Right renal cortex interstitium (tissue), 3 donors: ENCODE measurements around the gene TACC3. TPM values are rescaled to one million over a fixed set of nuclear protein-coding genes. Genes with fewer than 3 reads are reported as not detected.

ENCODE experiments used
- DNase-seq, 3 donors: peaks; one replicate each; pipeline ENCODE4 v3.0.0-alpha.2; 2013; ENCODE audit warnings: low read depth in 3 of 3, low spot score in 2 of 3
- polyA plus RNA-seq, 3 donors: library from polyadenylated mRNA; unstranded; fragments of 120-200 nt; gene quantifications; one replicate each; pipeline ENCODE4 v1.2.1, GENCODE V29; 2013; ENCODE audit not compliant: insufficient read length in 3 of 3

Gene TACC3
- polyA plus RNA-seq, 3 donors = 36.5 to 40.9 (median 39.8) TPM

DNA sequence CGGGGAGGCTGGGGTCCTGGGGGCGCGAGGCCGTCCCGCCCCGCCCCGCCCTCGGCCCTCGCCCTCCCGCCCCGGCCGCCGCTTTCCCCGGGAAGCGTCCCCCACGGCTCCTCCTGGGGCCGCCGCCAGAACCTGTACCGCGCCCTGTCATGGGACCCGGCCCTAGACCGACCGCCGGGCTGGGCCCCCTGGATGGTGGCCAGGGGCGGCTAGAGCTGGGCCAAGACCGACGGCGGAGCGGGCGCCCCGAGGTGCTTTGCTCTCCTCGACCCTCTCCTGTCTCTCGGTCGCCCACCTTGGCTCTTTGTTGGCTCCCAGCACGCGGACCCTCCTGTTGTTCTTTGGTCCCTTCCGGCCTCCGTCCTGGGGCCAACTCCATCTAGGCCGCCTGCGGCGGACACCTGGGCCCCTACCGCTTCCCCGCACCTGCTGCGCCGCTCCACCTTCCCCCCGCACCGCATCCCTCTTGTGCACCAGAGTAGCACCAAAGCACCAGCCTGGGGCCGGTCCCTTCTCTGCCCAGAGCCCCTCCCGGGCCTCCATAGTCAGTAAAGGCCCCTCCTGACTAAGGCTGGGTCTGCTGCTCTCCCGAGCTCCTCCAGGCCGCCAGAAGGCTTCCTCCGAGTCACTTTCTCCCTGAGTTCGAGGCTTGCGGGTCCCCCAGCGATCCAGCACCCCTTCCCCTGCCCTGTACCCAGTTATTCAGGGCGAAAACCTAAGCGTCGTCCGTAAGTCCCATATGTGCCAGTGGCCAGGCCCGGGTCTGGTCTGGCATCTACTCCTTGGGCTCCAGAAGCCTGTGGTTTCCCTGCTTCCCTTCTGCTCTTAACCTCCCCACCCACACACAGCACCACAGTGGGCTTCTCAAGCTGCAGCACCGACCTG, 587 bp downstream of the TACC3 start:
- DNase-seq = no peak

DNA sequence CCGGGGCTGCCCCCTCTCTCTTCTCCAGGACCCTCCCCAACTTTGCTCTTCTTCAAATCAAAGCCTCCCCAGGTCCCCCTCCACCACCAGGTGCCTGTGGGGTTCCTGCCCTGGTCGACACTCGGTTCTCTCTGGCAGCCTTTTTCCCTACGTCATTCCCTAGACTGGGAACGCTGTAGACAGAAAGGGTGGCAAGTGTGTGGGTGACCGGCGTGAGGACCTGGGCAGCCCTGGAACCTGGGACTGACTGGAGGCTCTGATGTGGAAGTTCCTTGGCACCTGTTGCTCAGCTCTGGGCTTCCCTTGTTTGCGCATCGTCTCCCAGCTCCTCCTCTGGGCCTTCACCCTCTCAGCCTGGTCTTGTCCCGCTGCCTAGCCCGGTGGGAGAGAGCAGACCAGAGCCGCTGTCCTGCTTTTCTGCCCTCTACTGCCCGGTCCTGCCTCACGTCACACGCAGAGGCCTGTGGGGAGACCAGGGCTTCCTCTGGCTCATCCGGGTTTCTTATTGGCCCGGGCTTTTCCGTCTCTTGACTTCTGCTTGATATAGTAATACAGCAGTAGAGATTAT, 1.3 kb downstream of the TACC3 start:
- DNase-seq = no peak

DNA sequence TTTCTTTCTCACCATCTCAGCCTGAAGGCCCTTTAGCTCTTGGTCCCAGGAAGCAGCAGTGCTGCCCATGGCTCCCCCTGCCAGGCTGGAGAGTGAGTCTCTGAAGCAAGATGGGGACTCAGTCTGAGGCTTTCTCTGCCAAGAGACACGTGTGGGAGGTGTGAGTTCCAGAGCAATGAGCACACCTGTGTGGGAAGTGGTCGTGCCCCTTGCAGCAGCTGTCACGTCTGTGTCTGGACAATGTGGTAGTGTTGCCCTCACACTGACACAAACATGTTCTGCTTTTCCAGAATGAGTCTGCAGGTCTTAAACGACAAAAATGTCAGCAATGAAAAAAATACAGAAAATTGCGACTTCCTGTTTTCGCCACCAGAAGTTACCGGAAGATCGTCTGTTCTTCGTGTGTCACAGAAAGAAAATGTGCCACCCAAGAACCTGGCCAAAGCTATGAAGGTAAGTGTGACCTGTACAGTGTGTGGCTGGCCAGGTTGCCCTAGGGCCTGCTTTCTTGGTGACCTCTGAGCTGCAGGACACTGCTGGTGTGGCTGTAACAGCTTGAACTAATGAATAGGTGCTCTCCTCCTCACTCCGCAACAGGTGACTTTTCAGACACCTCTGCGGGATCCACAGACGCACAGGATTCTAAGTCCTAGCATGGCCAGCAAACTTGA, 1.9 kb downstream of the TACC3 start:
- DNase-seq = no peak

DNA sequence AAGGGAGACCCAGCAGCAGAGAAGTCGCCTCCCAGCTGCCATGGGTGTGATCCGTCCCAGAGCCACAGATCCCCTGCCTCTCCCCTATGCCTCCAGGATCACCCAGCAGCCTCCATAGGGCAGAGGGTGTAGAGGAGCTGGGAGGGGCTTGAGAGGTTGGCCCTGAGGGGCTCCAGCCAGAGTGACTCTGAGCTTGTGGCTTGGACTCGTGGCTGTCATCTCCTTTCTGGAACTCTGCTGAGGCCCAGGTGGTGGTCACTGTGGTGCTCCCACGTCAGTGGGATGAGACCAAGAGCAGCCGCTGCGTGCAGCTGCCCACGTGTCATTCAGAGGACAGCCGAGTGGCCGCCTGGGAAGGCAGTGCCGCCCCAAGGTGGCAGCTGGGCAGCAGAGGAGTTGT, 4.2 kb downstream of the TACC3 start:
- DNase-seq = no peak

DNA sequence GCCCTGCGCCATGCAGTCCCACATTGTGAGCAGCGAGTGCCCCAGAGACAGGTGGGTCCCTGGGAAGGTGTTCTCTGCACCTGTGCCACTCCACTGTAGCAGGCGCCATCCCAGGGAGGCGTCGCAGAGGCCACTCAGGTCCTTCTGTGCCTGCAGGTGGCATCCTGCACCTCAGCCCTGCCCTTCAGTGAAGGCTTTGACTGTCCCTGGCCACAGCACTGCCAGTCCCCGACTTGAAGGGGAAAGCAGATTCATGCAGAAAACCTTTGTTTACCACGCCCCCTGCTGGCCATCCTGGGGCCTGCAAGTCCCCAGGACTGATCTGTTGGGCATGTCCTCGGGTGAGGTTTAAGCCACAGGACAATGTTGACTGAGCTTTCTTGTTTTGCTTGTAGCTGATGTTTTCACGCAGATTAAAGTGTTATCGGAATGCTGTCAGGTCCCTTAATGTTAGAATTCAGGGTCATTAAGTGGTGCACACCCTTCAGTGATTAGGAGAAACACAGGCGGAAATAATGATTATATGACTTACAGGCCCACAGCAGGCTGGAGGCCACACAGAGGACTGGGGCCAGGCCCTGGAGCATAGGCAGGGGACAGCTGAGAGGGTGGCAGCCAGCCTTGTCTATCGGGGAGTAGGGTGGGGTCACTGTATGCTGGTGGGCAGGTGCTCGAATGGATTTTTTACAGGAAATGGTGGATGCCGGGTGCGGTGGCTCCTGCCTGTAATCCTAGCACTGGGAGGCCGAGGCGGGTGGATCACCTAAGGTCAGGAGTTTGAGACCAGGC, 5.0 kb downstream of the TACC3 start:
- peak in 2 of 3 donors; percentile 76 to 79 for DNase-seq

DNA sequence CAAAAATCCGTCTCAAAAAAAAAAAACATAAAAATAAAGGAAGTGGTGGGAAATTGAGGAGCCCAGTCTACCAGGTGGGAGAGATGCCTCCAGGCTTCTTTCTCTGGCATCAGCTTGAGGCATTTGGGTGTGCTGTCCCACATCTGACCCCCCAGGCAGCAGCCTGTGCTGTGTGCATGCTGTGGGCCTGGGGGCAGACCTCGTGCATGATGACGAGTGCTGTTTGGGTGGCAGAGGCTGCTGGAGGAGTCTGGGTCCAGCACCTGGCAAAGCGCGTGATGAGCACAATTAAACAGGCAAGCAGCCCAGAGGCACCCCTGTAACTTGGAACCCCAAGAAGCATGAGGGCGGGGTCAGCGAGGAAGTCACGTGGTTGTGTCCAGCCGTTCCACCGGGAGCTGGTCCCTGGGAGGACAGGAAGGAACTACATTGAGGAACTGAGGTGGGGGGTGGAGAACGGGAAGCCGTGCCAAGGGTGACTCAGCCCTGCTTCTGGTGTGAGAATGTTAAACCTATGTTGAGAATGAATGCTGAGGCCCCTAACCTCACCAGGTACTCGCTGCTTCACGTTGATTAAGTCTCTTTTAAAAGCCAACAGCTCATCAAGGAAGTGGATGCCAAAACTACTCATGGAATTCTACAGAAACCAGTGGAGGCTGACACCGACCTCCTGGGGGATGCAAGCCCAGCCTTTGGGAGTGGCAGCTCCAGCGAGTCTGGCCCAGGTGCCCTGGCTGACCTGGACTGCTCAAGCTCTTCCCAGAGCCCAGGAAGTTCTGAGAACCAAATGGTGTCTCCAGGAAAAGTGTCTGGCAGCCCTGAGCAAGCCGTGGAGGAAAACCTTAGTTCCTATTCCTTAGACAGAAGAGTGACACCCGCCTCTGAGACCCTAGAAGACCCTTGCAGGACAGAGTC, 6.1 kb downstream of the TACC3 start:
- no peak for DNase-seq

DNA sequence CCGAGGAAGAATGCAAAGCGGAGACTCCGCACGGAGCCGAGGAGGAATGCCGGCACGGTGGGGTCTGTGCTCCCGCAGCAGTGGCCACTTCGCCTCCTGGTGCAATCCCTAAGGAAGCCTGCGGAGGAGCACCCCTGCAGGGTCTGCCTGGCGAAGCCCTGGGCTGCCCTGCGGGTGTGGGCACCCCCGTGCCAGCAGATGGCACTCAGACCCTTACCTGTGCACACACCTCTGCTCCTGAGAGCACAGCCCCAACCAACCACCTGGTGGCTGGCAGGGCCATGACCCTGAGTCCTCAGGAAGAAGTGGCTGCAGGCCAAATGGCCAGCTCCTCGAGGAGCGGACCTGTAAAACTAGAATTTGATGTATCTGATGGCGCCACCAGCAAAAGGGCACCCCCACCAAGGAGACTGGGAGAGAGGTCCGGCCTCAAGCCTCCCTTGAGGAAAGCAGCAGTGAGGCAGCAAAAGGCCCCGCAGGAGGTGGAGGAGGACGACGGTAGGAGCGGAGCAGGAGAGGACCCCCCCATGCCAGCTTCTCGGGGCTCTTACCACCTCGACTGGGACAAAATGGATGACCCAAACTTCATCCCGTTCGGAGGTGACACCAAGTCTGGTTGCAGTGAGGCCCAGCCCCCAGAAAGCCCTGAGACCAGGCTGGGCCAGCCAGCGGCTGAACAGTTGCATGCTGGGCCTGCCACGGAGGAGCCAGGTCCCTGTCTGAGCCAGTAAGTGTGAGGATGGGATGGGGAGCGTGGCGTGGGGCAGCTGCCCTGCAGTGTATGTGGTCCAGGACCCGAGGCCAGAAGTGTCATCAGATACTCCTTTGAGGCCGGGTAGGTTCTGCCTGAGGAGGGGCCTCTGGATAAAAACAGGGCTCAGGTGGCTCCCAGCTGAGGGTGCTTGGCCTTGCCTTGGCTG, 7.0 kb downstream of the TACC3 start:
- DNase-seq = no peak

DNA sequence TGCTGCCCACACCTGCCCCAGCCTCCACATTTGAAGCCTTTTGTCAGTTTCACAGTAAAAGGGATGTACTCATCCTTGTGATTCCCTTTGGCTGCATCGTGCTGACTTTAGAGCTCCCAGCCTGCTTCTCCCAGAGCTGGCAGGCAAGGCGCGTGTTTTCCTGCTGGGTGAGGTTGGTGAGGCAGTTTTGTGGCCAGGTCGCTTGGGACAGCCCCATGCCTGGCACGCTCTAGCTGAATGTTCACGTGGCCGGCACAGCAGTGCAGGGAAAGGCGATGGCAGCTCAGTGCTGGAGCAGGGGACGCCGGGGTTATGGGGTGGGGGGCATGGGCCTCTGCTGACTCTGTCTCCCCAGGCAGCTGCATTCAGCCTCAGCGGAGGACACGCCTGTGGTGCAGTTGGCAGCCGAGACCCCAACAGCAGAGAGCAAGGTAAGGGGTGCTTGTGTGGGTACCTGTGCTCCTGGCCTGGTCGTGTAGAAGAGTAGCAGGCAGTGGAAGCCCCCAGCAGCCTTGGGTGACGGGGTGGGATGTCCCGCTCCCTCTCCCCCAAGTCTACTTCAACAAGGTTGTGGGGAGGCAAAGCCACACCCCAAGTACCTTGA, 9.3 kb downstream of the TACC3 start:
- DNase-seq = no peak

DNA sequence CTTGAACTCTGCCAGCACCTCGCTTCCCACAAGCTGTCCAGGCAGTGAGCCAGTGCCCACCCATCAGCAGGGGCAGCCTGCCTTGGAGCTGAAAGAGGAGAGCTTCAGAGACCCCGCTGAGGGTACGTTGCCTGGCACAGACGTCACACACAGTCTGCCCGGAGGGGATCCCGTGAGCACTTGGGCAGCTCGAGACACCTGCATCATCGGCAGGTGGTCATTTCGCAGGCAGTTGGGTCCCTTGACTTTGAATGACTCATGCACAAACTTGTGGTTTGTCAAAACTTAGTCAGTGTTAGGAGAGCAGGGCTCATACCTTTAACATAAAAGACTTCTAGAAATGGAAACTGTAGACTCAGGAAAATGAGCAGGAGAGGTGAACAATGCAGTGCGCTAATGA, 9.9 kb downstream of the TACC3 start:
- no peak for DNase-seq

DNA sequence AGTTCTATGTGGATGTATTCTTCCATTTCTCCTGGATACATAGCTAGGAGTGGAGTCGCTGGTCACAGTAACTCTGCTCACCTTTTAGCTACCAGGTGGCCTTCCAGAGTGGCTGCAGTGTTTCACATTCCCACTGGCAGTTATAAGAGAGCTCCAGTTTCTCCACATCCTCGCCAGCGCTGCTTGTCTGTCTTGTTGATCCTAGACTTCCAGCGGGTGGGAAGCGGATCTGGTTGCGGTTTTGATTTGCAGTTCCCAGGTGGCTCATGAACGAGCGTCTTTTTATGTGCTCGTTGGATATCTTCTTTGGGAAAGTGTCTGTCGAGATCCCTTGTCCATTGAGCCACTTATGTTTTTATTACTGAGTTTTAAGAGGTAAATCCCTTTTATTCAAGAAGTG, 11.6 kb downstream of the TACC3 start:
- no peak for DNase-seq

DNA sequence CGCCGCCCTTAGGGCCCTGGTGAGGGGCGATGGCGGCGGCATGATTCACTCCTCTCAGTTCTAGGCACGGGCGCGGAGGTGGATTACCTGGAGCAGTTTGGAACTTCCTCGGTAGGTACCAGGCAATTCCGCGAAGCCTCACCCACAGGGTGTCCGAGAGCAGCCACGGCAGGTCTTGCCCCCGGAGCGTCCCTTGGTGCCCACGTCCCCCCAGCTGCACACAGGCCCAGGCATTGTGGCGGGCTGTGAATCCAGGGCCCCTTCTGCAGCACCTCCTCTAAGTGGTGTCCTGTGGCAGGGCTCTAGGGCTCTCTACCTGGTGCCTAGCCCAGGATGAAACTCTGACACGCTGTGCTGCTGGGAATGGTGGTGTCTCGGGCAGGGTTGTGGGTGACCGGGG, 13.9 kb downstream of the TACC3 start:
- DNase-seq = no peak

DNA sequence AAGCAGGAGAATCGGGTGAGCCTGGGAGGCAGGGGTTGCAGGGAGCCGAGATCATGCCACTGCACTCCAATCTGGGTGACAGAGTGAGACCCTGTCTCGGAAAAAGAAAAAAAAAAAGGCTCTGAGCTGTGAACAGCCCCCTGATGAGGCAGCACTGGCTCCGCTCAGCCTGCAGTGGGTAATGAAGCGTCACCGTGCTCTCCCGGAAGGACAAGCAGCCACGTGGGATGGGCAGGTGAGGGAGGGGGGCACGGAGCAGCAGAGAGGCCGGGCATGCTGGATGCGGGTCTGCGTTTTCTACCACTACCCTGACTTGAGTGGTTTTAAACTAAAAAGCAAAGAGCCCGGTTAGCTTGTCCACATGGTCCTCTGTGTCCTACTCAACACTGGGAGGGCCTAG, 15.5 kb downstream of the TACC3 start:
- no peak for DNase-seq

DNA sequence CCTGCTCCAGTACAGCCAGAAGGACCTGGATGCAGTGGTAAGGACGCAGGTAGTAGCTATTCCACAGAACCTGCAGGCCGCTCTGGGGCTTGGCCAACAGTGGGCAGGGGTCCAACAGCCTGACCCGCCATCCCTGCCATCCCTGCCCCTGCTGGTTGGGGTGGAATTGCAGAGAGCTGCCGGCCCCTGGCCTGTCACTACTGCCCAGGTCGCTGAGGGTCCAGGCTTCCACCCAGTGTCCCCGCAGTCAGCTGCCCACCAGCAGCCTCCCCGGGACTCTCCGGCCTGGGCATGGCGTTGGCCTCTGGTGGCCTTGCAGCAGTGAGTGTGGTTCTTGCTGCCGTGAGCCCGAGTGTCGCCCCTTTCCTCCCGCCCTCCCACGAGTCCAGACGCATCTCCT, 16.3 kb downstream of the TACC3 start:
- DNase-seq = no peak

DNA sequence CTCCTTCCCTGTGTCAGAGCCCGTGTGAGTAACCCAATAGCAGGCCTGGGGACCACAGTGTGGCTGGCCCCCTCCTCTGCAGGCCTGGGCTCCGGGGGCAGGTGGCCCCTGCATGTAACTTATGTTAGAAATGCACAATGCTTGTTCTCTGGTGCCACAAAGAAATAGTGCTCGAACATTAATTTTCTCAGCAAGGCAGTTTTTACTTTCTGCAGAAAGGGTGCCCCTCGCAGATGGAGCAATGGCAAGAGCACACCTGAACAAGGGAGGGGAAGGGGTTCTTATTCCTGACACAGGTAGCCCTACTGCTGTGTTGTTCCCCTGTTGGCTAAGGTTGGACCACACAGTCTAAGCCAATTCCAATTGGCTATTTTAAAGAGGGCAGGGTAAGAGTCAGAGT, 17.1 kb downstream of the TACC3 start:
- DNase-seq = no peak

DNA sequence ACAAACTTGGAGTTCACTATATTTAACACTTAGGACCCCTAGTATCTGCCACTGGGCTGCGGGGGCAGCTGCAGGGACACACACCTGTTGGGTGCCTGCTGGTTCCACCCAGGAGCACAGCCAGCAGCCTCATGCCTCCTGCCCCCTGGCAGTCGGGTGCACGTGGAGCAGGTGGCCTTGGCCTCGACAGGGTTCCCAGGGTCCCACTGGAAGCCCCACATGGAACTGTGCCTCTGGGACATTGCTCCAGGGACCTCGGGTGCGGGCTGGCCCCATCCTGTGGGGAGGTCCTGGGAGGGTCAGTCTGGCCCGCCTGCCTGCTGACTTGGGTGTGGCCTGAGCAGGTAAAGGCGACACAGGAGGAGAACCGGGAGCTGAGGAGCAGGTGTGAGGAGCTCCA, 18.0 kb downstream of the TACC3 start:
- no peak for DNase-seq

DNA sequence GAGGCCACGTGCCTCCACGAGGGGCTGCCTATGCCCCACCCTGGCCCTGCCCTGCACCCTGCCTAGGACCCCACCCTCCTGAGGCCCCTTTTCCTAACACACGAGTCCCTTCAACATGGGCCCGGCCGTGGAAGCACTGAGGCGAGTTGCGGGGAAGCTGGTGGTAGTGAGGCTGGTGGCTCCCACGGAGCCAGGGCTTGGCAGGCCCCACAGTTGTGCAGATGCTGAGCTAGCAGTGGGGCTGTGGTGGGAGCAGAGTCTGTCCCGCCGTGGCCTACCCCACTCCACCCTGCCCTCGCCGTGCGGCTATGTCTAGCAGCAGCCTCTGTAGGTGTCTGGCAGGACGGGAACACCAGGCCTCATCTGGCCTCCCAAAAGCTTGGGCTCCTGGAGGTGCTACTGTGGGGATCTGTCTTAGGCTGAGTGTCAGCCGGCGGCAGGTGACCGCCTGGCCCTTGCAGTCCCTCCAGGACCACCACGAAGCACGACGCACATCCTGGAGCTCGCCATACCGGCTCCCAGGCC, 18.8 kb downstream of the TACC3 start:
- DNase-seq = no peak

DNA sequence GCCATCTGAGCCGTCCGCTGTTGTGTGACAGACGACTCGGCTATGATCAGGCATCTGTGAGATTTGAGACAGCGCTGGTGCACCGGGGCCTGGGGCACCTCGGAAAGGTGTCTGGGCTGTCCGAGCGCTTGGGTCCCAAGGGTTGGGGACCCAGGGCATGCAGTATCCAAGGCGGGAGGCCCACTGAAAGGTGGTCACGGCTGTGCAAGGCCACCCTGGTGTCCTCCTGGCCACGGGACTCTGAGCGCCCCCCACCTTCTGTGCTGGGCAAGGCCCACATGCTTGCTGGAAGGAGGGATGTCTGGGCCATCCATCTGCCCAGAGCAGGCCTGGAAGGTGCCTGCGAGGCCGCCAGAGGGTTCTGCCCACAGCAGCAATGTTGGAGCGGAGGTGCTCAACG, 19.9 kb downstream of the TACC3 start:
- DNase-seq = no peak

DNA sequence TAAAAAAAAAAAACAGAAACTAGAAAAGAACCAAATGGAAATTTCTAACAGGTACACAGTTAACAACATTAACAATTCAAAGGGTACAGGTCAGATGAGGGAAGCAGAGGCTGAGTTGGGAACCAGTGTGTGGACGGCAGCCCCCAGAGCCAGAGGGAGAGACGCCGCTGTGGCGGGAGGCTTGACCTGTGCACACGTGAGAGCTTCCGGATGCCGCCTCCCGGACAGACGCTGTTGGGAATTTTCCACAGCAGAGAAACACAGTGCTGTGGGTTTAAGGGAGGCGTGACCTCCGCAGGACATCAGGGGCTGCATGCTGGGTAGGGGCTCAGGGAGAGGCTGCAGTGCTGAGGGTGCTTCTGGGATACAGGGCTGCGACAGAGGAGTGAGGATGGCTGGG, 22.2 kb downstream of the TACC3 start:
- DNase-seq = no peak
